ENCODE results near the gene MVD.

Gene MVD

GRCh38 chr16:88686062-88686438 is 23.2 kb upstream of the MVD start:
- Histone ChIP-seq H3K4me2 (ENCODE audit: low read depth, low read length, poor library complexity, severe bottlenecking) (peak overlapping the region; percentile 89), H2AFZ (ENCODE audit: low read depth, low read length, severe bottlenecking) (peak overlapping the region; percentile 80), H3F3A (ENCODE audit: insufficient read depth) (peaks cover 14% of the 10 kb centered on the region), H3K9me3 (ENCODE audit: insufficient read depth, low read length) (no peaks in the 10 kb centered on the region), H3K4me3 (ENCODE audit: insufficient read depth, low read length, poor library complexity, severe bottlenecking) (peak overlapping the region; percentile 67), H4K20me1 (ENCODE audit: low read depth, low read length) (no peaks in the 10 kb centered on the region), H3K27ac (ENCODE audit: low read depth, low read length) (no peak overlapping the region), H3K79me2 (ENCODE audit: insufficient read depth, low read length) (no peaks in the 10 kb centered on the region), H3K27me3 (ENCODE audit: low read length) (no peaks in the 10 kb centered on the region), H3K9ac (ENCODE audit: low read length) (peak overlapping the region; percentile 54), H3K36me3 (ENCODE audit: low read length) (no peaks in the 10 kb centered on the region), H3K9me2 (replicated peaks; ENCODE audit: insufficient read depth, low read length) (no peaks in the 10 kb centered on the region)
- TF ChIP-seq CTCF (IDR thresholded peaks at IDR 0.05; ENCODE audit: insufficient read depth, low read length, poor library complexity, severe bottlenecking) (no peak), EZH2phosphoT487 (conservative IDR thresholded peaks at IDR 0.05; ENCODE audit: low read length) (no peak)

- Histone ChIP-seq H3K4me3 (ENCODE audit: insufficient read depth, low read length, poor library complexity, severe bottlenecking) (peak overlapping the region; percentile 67), H3F3A (ENCODE audit: insufficient read depth) (peaks cover 14% of the 10 kb centered on the region), H3K36me3 (ENCODE audit: low read length) (no peaks in the 10 kb centered on the region), H3K9me2 (replicated peaks; ENCODE audit: insufficient read depth, low read length) (no peaks in the 10 kb centered on the region), H3K9me3 (ENCODE audit: insufficient read depth, low read length) (no peaks in the 10 kb centered on the region), H3K4me2 (ENCODE audit: low read depth, low read length, poor library complexity, severe bottlenecking) (peak overlapping the region; percentile 89), H4K20me1 (ENCODE audit: low read depth, low read length) (no peaks in the 10 kb centered on the region), H3K9ac (ENCODE audit: low read length) (peak overlapping the region; percentile 54), H3K27ac (ENCODE audit: low read depth, low read length) (no peak overlapping the region), H3K27me3 (ENCODE audit: low read length) (no peaks in the 10 kb centered on the region), H3K79me2 (ENCODE audit: insufficient read depth, low read length) (no peaks in the 10 kb centered on the region), H2AFZ (ENCODE audit: low read depth, low read length, severe bottlenecking) (peak overlapping the region; percentile 80)
- TF ChIP-seq EZH2phosphoT487 (conservative IDR thresholded peaks at IDR 0.05; ENCODE audit: low read length) = no peak
- TF ChIP-seq CTCF (IDR thresholded peaks at IDR 0.05; ENCODE audit: insufficient read depth, low read length, poor library complexity, severe bottlenecking) = peak; percentile 93
Observed at GRCh38 chr16:88685156-88686061, 22.5 kb upstream of the MVD start.

GRCh38 chr16:88684569-88685155 is 21.8 kb upstream of the MVD start:
- H3K36me3 ChIP-seq (ENCODE audit: low read length) = no peaks in the 10 kb centered on the region
- H3K4me3 ChIP-seq (ENCODE audit: insufficient read depth, low read length, poor library complexity, severe bottlenecking) = no peak overlapping the region
- no peaks in the 10 kb centered on the region for H4K20me1 ChIP-seq (ENCODE audit: low read depth, low read length)
- no peak overlapping the region for H3K9ac ChIP-seq (ENCODE audit: low read length)
- TF ChIP-seq EZH2phosphoT487 (conservative IDR thresholded peaks at IDR 0.05; ENCODE audit: low read length) (no peak), CTCF (IDR thresholded peaks at IDR 0.05; ENCODE audit: insufficient read depth, low read length, poor library complexity, severe bottlenecking) (no peak)
- no peaks in the 10 kb centered on the region for H3K27me3 ChIP-seq (ENCODE audit: low read length)
- no peaks in the 10 kb centered on the region for H3K9me3 ChIP-seq (ENCODE audit: insufficient read depth, low read length)
- H3K79me2 ChIP-seq (ENCODE audit: insufficient read depth, low read length) = no peaks in the 10 kb centered on the region
- no peak overlapping the region for H3K4me2 ChIP-seq (ENCODE audit: low read depth, low read length, poor library complexity, severe bottlenecking)
- no peak overlapping the region for H3K27ac ChIP-seq (ENCODE audit: low read depth, low read length)
- H3F3A ChIP-seq (ENCODE audit: insufficient read depth) = peaks cover 14% of the 10 kb centered on the region
- no peaks in the 10 kb centered on the region for H3K9me2 ChIP-seq (replicated peaks; ENCODE audit: insufficient read depth, low read length)
- H2AFZ ChIP-seq (ENCODE audit: low read depth, low read length, severe bottlenecking) = no peak overlapping the region

All from SU-DHL-6 (cell line).